HEK293 (cell line): Measurements from ENCODE around the gene EIF4G3.

Source experiments
- CTCF ChIA-PET: fragments of 350-600 bp; formaldehyde crosslinking; extraction: SDS; loops from one replicate; lab custom pipeline; 2021; ENCODE audit warnings: antibody characterized with exemption; lab: Yijun Ruan, JAX
- POLR2A ChIA-PET: fragments of 300-600 bp; formaldehyde crosslinking; extraction: SDS; loops from one replicate; lab custom pipeline; 2020; ENCODE audit warnings: antibody characterized with exemption, inconsistent platforms; lab: Yijun Ruan, JAX
- H3K27ac ChIP-seq: fragments of 200-500 bp; sonication (Bioruptor generic); 2 replicates; pipeline ENCODE4 v1.5.1; 2014; ENCODE audit warnings: low read depth, low read length, control low read depth, inconsistent platforms; ENCODE audit errors: extremely low read depth
- H3K36me3 ChIP-seq, 2 experiments: fragments of 200-500 bp in 1 of 2; sonication (Bioruptor generic) in 1 of 2; 1 replicate in 1 of 2; 2 replicates in 1 of 2; pipeline ENCODE4 v1.5.1; 2014 to 2017; ENCODE audit warnings: inconsistent platforms in 2 of 2, low read length in 2 of 2; ENCODE audit not compliant: control insufficient read depth in 2 of 2, insufficient read depth in 1 of 2
- H3K4me1 ChIP-seq: fragments of 200-500 bp; sonication (Bioruptor generic); 2 replicates; pipeline ENCODE4 v1.5.1; 2014; ENCODE audit warnings: mild to moderate bottlenecking, low read length, inconsistent platforms; ENCODE audit not compliant: control insufficient read depth, insufficient read depth
- H3K4me3 ChIP-seq: 2 replicates; pipeline ENCODE4 v1.5.1; 2011; ENCODE audit warnings: low read depth, mild to moderate bottlenecking, control low read depth, low read length, moderate library complexity
- H3K9me3 ChIP-seq: fragments of 200-500 bp; sonication (Bioruptor generic); 2 replicates; pipeline ENCODE4 v1.5.1; 2014; ENCODE audit warnings: low read depth, low read length, inconsistent platforms; ENCODE audit not compliant: control insufficient read depth, insufficient read depth
- AEBP2 ChIP-seq: fragments of 450-650 bp; formaldehyde crosslinking; IDR thresholded peaks from 2 replicates; pipeline ENCODE4 v1.5.1; 2016; ENCODE audit warnings: missing biosample characterization, missing genetic modification characterization, borderline replicate concordance
- ATF2 ChIP-seq: fragments of 450-650 bp; formaldehyde crosslinking; IDR thresholded peaks from 2 replicates; pipeline ENCODE4 v1.5.1; 2016; ENCODE audit warnings: missing biosample characterization, missing genetic modification characterization, low read depth
- BCL11B ChIP-seq: fragments of 450-650 bp; formaldehyde crosslinking; IDR thresholded peaks from 2 replicates; pipeline ENCODE4 v1.5.1; 2016; ENCODE audit warnings: low read depth, missing biosample characterization, missing genetic modification characterization
- KLF17 ChIP-seq: fragments of 450-650 bp; formaldehyde crosslinking; IDR thresholded peaks from 2 replicates; pipeline ENCODE4 v1.5.1; 2016; ENCODE audit warnings: missing biosample characterization, missing genetic modification characterization
- KLF8 ChIP-seq: fragments of 450-650 bp; formaldehyde crosslinking; IDR thresholded peaks from 2 replicates; pipeline ENCODE4 v1.5.1; 2016; ENCODE audit warnings: missing biosample characterization, missing genetic modification characterization
- PRDM1 ChIP-seq: fragments of 450-650 bp; formaldehyde crosslinking; IDR thresholded peaks from 2 replicates; pipeline ENCODE4; 2016; ENCODE audit warnings: missing biosample characterization, missing genetic modification characterization
- RBAK ChIP-seq: fragments of 450-650 bp; formaldehyde crosslinking; IDR thresholded peaks from 2 replicates; pipeline ENCODE4 v1.5.1; 2016; ENCODE audit warnings: missing biosample characterization, missing genetic modification characterization
- SP7 ChIP-seq: fragments of 450-650 bp; formaldehyde crosslinking; IDR thresholded peaks from 2 replicates; pipeline ENCODE4 v1.5.1; 2016; ENCODE audit warnings: missing biosample characterization, missing genetic modification characterization
- ZFP3 ChIP-seq: fragments of 450-650 bp; formaldehyde crosslinking; IDR thresholded peaks from 2 replicates; pipeline ENCODE4 v1.5.1; 2016; ENCODE audit warnings: low read depth, missing biosample characterization, missing genetic modification characterization
- ZIC2 ChIP-seq: fragments of 450-650 bp; formaldehyde crosslinking; IDR thresholded peaks from 2 replicates; pipeline ENCODE4 v1.5.1; 2016; ENCODE audit warnings: missing biosample characterization, missing genetic modification characterization
- ZNF146 ChIP-seq: fragments of 450-650 bp; formaldehyde crosslinking; IDR thresholded peaks from 2 replicates; pipeline ENCODE4 v1.5.1; 2016; ENCODE audit warnings: missing biosample characterization, missing genetic modification characterization
- ZNF239 ChIP-seq: fragments of 450-650 bp; formaldehyde crosslinking; IDR thresholded peaks from 2 replicates; pipeline ENCODE4 v1.5.1; 2016; ENCODE audit warnings: missing biosample characterization, missing genetic modification characterization
- ZNF324 ChIP-seq: fragments of 450-650 bp; formaldehyde crosslinking; IDR thresholded peaks from 2 replicates; pipeline ENCODE4 v1.5.1; 2016; ENCODE audit warnings: missing biosample characterization, missing genetic modification characterization
- ZNF362 ChIP-seq: fragments of 450-650 bp; formaldehyde crosslinking; IDR thresholded peaks from 2 replicates; pipeline ENCODE4 v1.5.1; 2016; ENCODE audit warnings: missing biosample characterization, missing genetic modification characterization
- ZNF48 ChIP-seq: fragments of 450-650 bp; formaldehyde crosslinking; IDR thresholded peaks from 2 replicates; pipeline ENCODE4 v1.5.1; 2016; ENCODE audit warnings: missing biosample characterization, missing genetic modification characterization
- ZNF510 ChIP-seq: fragments of 450-650 bp; formaldehyde crosslinking; IDR thresholded peaks from 2 replicates; pipeline ENCODE4 v1.5.1; 2018; ENCODE audit warnings: mild to moderate bottlenecking, missing genetic modification characterization, missing biosample characterization; ENCODE audit not compliant: insufficient replicate concordance
- ZNF521 ChIP-seq: fragments of 450-650 bp; formaldehyde crosslinking; IDR thresholded peaks from 2 replicates; pipeline ENCODE4 v1.5.1; 2017; ENCODE audit warnings: missing biosample characterization, mild to moderate bottlenecking, missing genetic modification characterization
- ZNF624 ChIP-seq: fragments of 450-650 bp; formaldehyde crosslinking; IDR thresholded peaks from 2 replicates; pipeline ENCODE4 v1.5.1; 2017; ENCODE audit warnings: missing biosample characterization, missing genetic modification characterization
- ZNF701 ChIP-seq: fragments of 450-650 bp; formaldehyde crosslinking; IDR thresholded peaks from 2 replicates; pipeline ENCODE4 v1.5.1; 2016; ENCODE audit warnings: missing biosample characterization, missing genetic modification characterization
- ZNF707 ChIP-seq: fragments of 450-650 bp; formaldehyde crosslinking; IDR thresholded peaks from 2 replicates; pipeline ENCODE4 v1.5.1; 2016; ENCODE audit warnings: missing biosample characterization, missing genetic modification characterization
- ZSCAN16 ChIP-seq: fragments of 450-650 bp; formaldehyde crosslinking; IDR thresholded peaks from 2 replicates; pipeline ENCODE4 v1.5.1; 2016; ENCODE audit warnings: missing biosample characterization, missing genetic modification characterization
- ZXDB ChIP-seq: fragments of 450-650 bp; formaldehyde crosslinking; IDR thresholded peaks from 2 replicates; pipeline ENCODE4 v1.5.1; 2016; ENCODE audit warnings: missing biosample characterization, missing genetic modification characterization
- TF ChIP-seq, protein P1 (sequence below): fragments of 450-650 bp; formaldehyde crosslinking; IDR thresholded peaks from 2 replicates; pipeline ENCODE4 v1.5.1; 2016; ENCODE audit warnings: missing biosample characterization, missing genetic modification characterization

EIF4G3 gene

DNA sequence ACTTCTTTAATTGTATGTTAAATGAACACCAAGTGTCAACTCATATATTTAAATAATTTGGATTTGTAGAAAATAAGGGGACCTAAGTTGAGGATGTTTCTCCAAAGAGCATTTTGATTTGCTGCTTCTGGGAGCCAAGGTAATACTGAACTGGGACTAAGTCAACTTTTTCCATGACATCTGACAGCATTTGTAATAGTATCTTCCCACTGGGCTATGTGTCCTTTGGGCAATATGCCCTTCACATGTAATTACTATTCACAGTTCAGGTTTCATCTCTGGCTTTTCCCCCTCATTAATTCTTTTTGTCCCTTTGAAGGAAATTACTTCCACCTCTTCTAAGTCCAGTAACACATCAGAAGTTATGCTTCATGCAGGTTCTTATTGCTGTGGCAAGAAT is 352.9 kb downstream of the EIF4G3 start:
- no peaks in the 10 kb centered on the region for H3K4me1 ChIP-seq
- no peak overlapping the region for H3K4me3 ChIP-seq
- TF ChIP-seq BCL11B (tag by site-specific recombination) (no peak), SP7 (0 out of 2 replicates have a peak, but pooled peaks have one; percentile 27)
- no peaks in the 10 kb centered on the region for H3K9me3 ChIP-seq
- ChIA-PET POLR2A (interaction anchor here (1.2 kb wide), 1 partner anchor 37 kb away, joined by 3 read pairs; no protein-coding TSS in a partner anchor), CTCF (no interaction called here)
- H3K36me3 ChIP-seq, result peaks cover 20 to 86% of the 10 kb centered on the region in 2 experiments; a peak in 2 of 3 replicates
- no peak overlapping the region for H3K27ac ChIP-seq

DNA sequence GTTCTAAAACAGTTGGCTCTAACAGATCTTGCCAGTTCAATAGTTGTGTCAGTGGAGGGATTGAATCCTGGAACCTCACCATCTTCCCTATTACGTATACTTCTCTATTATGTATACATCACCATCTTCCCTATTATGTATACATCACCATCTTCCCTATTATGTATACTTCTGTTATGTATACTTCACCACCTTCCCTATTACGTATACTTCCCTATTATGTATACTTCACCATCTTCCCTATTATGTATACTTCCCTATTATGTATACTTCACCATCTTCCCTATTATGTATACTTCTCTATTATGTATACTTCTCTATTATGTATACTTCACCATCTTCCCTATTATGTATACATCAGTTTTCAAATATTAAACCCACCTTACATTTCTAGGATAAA is 355.2 kb downstream of the EIF4G3 start:
- Histone ChIP-seq H3K4me1 (no peaks in the 10 kb centered on the region), H3K36me3 (peaks cover 20 to 81% of the 10 kb centered on the region in 2 experiments; a peak in 2 of 3 replicates), H3K9me3 (no peaks in the 10 kb centered on the region), H3K4me3 (no peak overlapping the region), H3K27ac (no peak overlapping the region)
- POLR2A ChIA-PET, result no interaction called here
- TF ChIP-seq KLF8 (tag by site-specific recombination) (no peak), AEBP2 (tag by site-specific recombination) (no peak), ZNF324 (no peak), PRDM1 (no peak), ATF2 (no peak), ZXDB (no peak), KLF17 (tag by site-specific recombination) (no peak), RBAK (no peak), ZNF624 (tag by site-specific recombination) (no peak)
- CTCF ChIA-PET, result no interaction called here

DNA sequence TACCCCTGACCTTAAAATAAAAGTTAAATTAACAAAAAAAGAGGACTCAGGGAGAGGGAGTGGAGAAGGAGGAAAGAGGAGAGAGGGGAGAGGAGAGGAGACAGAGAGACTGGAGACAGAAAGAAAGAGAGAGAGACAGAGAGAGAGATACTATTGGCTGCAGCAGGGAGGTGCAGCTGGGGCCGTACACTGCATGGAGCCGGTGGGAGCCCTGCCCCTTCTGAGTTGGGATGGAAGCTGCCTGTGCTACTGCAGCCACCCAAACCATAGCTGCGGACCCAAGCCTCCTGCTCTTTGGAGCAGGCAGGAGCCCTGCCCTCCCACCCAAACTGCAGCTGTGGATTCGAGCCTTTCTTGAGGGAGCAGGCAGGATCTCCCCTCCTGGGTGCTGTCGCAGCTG is 356.9 kb downstream of the EIF4G3 start:
- TF ChIP-seq ZSCAN16, result no peak
- no peak for TF ChIP-seq ZNF701
- no peak for TF ChIP-seq ZNF510
- CTCF ChIA-PET, result no interaction called here
- Histone ChIP-seq H3K4me3 (no peak overlapping the region), H3K36me3 (peaks cover 20 to 70% of the 10 kb centered on the region in 2 experiments; a peak in 2 of 3 replicates), H3K4me1 (no peaks in the 10 kb centered on the region), H3K9me3 (no peaks in the 10 kb centered on the region), H3K27ac (no peak overlapping the region)
- POLR2A ChIA-PET, result interaction anchor here (0.6 to 1.1 kb wide), 2 partner anchors 10 to 1926 kb away, joined by 3 to 4 read pairs; no protein-coding TSS in a partner anchor

DNA sequence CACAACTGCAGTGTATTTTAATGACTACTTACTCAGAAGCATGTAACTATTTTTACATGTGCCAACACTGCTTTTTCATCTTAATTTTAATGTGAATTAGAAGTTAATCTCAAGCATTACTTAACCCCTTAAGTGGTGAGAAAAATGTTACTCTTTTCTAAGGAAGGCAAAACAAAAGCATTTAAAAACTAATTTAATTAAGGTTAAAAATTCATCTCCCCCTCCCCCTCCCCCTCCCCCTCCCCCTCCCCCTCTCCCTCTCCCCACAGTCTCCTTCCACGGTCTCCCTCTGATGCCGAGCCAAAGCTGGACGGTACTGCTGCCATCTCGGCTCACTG is 362.2 kb downstream of the EIF4G3 start:
- H3K4me3 ChIP-seq, result no peak overlapping the region
- H3K9me3 ChIP-seq, result no peaks in the 10 kb centered on the region
- ChIA-PET CTCF (no interaction called here), POLR2A (interaction anchor here (0.6 kb wide), 1 partner anchor 28 kb away, joined by 3 read pairs; no protein-coding TSS in a partner anchor)
- TF ChIP-seq ZFP3 (tag by site-specific recombination) (no peak), ZNF521 (tag by site-specific recombination) (no peak), ZNF48 (tag by site-specific recombination) (no peak), ZIC2 (tag by site-specific recombination) (no peak), ZNF146 (tag by site-specific recombination) (no peak), ZNF239 (no peak), ZNF707 (tag by site-specific recombination) (no peak), ZNF362 (no peak)
- TF ChIP-seq, protein P1, sequence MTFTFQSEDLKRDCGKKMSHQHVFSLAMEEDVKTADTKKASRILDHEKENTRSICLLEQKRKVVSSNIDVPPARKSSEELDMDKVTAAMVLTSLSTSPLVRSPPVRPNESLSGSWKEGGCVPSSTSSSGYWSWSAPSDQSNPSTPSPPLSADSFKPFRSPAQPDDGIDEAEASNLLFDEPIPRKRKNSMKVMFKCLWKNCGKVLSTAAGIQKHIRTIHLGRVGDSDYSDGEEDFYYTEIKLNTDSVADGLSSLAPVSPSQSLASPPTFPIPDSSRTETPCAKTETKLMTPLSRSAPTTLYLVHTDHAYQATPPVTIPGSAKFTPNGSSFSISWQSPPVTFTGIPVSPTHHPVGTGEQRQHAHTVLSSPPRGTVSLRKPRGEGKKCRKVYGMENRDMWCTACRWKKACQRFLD (tag by site-specific recombination), result no peak
- peaks cover 16 to 62% of the 10 kb centered on the region in 2 experiments for H3K36me3 ChIP-seq
- no peaks in the 10 kb centered on the region for H3K4me1 ChIP-seq
- no peak overlapping the region for H3K27ac ChIP-seq
